Measurements from ENCODE around the gene IL15. TPM values are rescaled to one million over a fixed set of nuclear protein-coding genes. Genes with fewer than 3 reads are reported as not detected.

IL15 gene
- total RNA-seq, 1 donor from 2014 or later, result 11.5 TPM

GRCh38 chr4:141719585-141719984 lies 83.2 kb downstream of the IL15 start:
- intact Hi-C loops (cut with DNase I), result no loop called here
- DNase-seq (ENCODE audit: extremely low spot score in 2 of 2), result no peak
- Histone ChIP-seq H3K4me3 (no peak overlapping the region), H3K36me3 (peaks cover 0 to 7% of the 10 kb centered on the region in 2 donors), H3K9me3 (no peaks in the 10 kb centered on the region), H3K27me3 (no peaks in the 10 kb centered on the region), H3K4me1 (no peaks in the 10 kb centered on the region), H3K27ac (no peak overlapping the region)
- TF ChIP-seq POLR2A (IDR thresholded peaks at IDR 0.05), result no peak
- TF ChIP-seq POLR2AphosphoS5 (IDR thresholded peaks at IDR 0.05; ENCODE audit: insufficient read depth in 1 of 2, low read depth in 1 of 2), result no peak
- no peak for TF ChIP-seq CTCF (IDR thresholded peaks at IDR 0.05)

- Histone ChIP-seq H3K4me3 (no peak overlapping the region), H3K27me3 (no peaks in the 10 kb centered on the region), H3K36me3 (peaks cover 0 to 7% of the 10 kb centered on the region in 2 donors), H3K27ac (no peak overlapping the region), H3K9me3 (no peaks in the 10 kb centered on the region), H3K4me1 (no peaks in the 10 kb centered on the region)
- no peak for DNase-seq (ENCODE audit: extremely low spot score in 2 of 2)
- intact Hi-C loops (cut with DNase I), result no loop called here
- TF ChIP-seq POLR2A (IDR thresholded peaks at IDR 0.05) (no peak), CTCF (IDR thresholded peaks at IDR 0.05) (no peak), POLR2AphosphoS5 (IDR thresholded peaks at IDR 0.05; ENCODE audit: insufficient read depth in 1 of 2, low read depth in 1 of 2) (no peak)
Observed at GRCh38 chr4:141721174-141721573, 84.8 kb downstream of the IL15 start.

GRCh38 chr4:141724646-141725045 lies 88.3 kb downstream of the IL15 start:
- no peaks in the 10 kb centered on the region for H3K27me3 ChIP-seq
- intact Hi-C loops (cut with DNase I), result no loop called here
- no peak overlapping the region for H3K27ac ChIP-seq
- H3K4me3 ChIP-seq, result no peak overlapping the region
- peaks cover 0 to 7% of the 10 kb centered on the region in 2 donors for H3K36me3 ChIP-seq
- DNase-seq (ENCODE audit: extremely low spot score in 2 of 2), result no peak
- H3K4me1 ChIP-seq, result no peaks in the 10 kb centered on the region
- TF ChIP-seq POLR2AphosphoS5 (IDR thresholded peaks at IDR 0.05; ENCODE audit: insufficient read depth in 1 of 2, low read depth in 1 of 2) (no peak), POLR2A (IDR thresholded peaks at IDR 0.05) (no peak), CTCF (IDR thresholded peaks at IDR 0.05) (no peak)
- no peaks in the 10 kb centered on the region for H3K9me3 ChIP-seq

GRCh38 chr4:141727420-141727819 lies 91.0 kb downstream of the IL15 start:
- Histone ChIP-seq H3K4me3 (no peak overlapping the region), H3K27ac (no peak overlapping the region), H3K4me1 (no peaks in the 10 kb centered on the region), H3K27me3 (no peaks in the 10 kb centered on the region), H3K36me3 (peaks cover 0 to 2% of the 10 kb centered on the region in 2 donors), H3K9me3 (no peaks in the 10 kb centered on the region)
- intact Hi-C loops (cut with DNase I), result no loop called here
- DNase-seq (ENCODE audit: extremely low spot score in 2 of 2), result no peak
- no peak for TF ChIP-seq POLR2AphosphoS5 (IDR thresholded peaks at IDR 0.05; ENCODE audit: insufficient read depth in 1 of 2, low read depth in 1 of 2)
- no peak for TF ChIP-seq CTCF (IDR thresholded peaks at IDR 0.05)
- no peak for TF ChIP-seq POLR2A (IDR thresholded peaks at IDR 0.05)

GRCh38 chr4:141730805-141731204 lies 94.4 kb downstream of the IL15 start:
- no peak for TF ChIP-seq POLR2A (IDR thresholded peaks at IDR 0.05)
- no peak for TF ChIP-seq POLR2AphosphoS5 (IDR thresholded peaks at IDR 0.05; ENCODE audit: insufficient read depth in 1 of 2, low read depth in 1 of 2)
- no peak for TF ChIP-seq CTCF (IDR thresholded peaks at IDR 0.05)
- intact Hi-C loops (cut with DNase I), result no loop called here
- no peak overlapping the region for H3K4me3 ChIP-seq
- no peaks in the 10 kb centered on the region for H3K9me3 ChIP-seq
- H3K36me3 ChIP-seq, result no peaks in the 10 kb centered on the region
- no peak overlapping the region for H3K27ac ChIP-seq
- H3K27me3 ChIP-seq, result no peaks in the 10 kb centered on the region
- no peaks in the 10 kb centered on the region for H3K4me1 ChIP-seq
- DNase-seq (ENCODE audit: extremely low spot score in 2 of 2), result no peak
